IMR-90 (cell line): ENCODE measurements around the gene APC. TPM values are rescaled to one million over a fixed set of nuclear protein-coding genes. Genes with fewer than 3 reads are reported as not detected.

Experiments
- ATAC-seq: fragments of 200-7000 bp; cut with Tn5 transposase; 2 replicates; pipeline ENCODE4 v1.9.1; 2020; ENCODE audit warnings: low read depth, mild to moderate bottlenecking, moderate library complexity
- BruUV-seq: library from RNA; stranded (reverse); fragments of 400-500 nt; replicated peaks from 2 replicates; lab custom pipeline; 2021; lab: Mats Ljungman, UMichigan
- CTCF ChIA-PET: fragments of 300-600 bp; formaldehyde crosslinking; extraction: SDS; loops from one replicate; lab custom pipeline; 2021; ENCODE audit warnings: antibody characterized with exemption; lab: Yijun Ruan, JAX
- POLR2A ChIA-PET: fragments of 300-600 bp; sonication (Branson Sonifier 250); formaldehyde crosslinking; loops from one replicate; lab custom pipeline; 2022; ENCODE audit warnings: antibody characterized with exemption; ENCODE audit not compliant: unreplicated experiment; lab: Charles Lee
- DNase-seq: peaks from one replicate; pipeline ENCODE4 v3.0.0; 2013
- H2AFZ ChIP-seq: replicated peaks from 2 replicates; pipeline ENCODE3; 2013; ENCODE audit warnings: low read length, mild to moderate bottlenecking; ENCODE audit not compliant: poor library complexity
- H2AK5ac ChIP-seq: 2 replicates; pipeline ENCODE4 v1.6.1; 2013; ENCODE audit warnings: low read depth, low read length, inconsistent platforms
- H2AK9ac ChIP-seq: replicated peaks from 2 replicates; pipeline ENCODE3; 2013; ENCODE audit warnings: mild to moderate bottlenecking, low read depth, low read length, moderate library complexity; ENCODE audit not compliant: poor library complexity
- H2BK120ac ChIP-seq: 2 replicates; pipeline ENCODE4 v1.6.1; 2013; ENCODE audit warnings: low read depth, low read length, inconsistent platforms
- H2BK15ac ChIP-seq: 3 replicates; pipeline ENCODE4 v1.6.1; 2013; ENCODE audit warnings: low read depth, low read length, inconsistent platforms
- H2BK20ac ChIP-seq: 2 replicates; pipeline ENCODE4 v1.6.1; 2013; ENCODE audit warnings: low read depth, mild to moderate bottlenecking, inconsistent platforms, low read length, moderate library complexity
- H2BK5ac ChIP-seq: 2 replicates; pipeline ENCODE4 v1.6.1; 2013; ENCODE audit warnings: mild to moderate bottlenecking, low read depth, low read length, inconsistent platforms; ENCODE audit not compliant: poor library complexity, severe bottlenecking
- H3K14ac ChIP-seq: replicated peaks from 2 replicates; pipeline ENCODE4 v1.6.1; 2013; ENCODE audit warnings: low read depth, low read length, inconsistent platforms
- H3K18ac ChIP-seq: 2 replicates; pipeline ENCODE4 v1.6.1; 2013; ENCODE audit warnings: low read depth, low read length, control low read depth
- H3K23ac ChIP-seq: 2 replicates; pipeline ENCODE4 v1.6.1; 2013; ENCODE audit warnings: low read depth, low read length, inconsistent platforms
- H3K27ac ChIP-seq: 2 replicates; pipeline ENCODE4 v1.5.1; 2013; ENCODE audit warnings: mild to moderate bottlenecking, control low read depth, low read length; ENCODE audit not compliant: insufficient read depth
- H3K27me3 ChIP-seq: 2 replicates; pipeline ENCODE4 v1.6.1; 2013; ENCODE audit warnings: low read length; ENCODE audit not compliant: control insufficient read depth, insufficient read depth
- H3K36me3 ChIP-seq: 2 replicates; pipeline ENCODE4 v1.6.1; 2013; ENCODE audit warnings: low read length, mixed read lengths; ENCODE audit not compliant: control insufficient read depth, insufficient read depth
- H3K4ac ChIP-seq: 2 replicates; pipeline ENCODE4 v1.6.1; 2013; ENCODE audit warnings: low read depth, low read length, inconsistent platforms
- H3K4me1 ChIP-seq: 2 replicates; pipeline ENCODE4 v1.6.1; 2013; ENCODE audit warnings: low read length, mixed read lengths; ENCODE audit not compliant: control insufficient read depth, insufficient read depth
- H3K4me2 ChIP-seq: 2 replicates; pipeline ENCODE4 v1.6.1; 2013; ENCODE audit warnings: low read depth, mild to moderate bottlenecking, control low read depth, low read length, moderate library complexity
- H3K4me3 ChIP-seq: 2 replicates; pipeline ENCODE4 v1.5.1; 2013; ENCODE audit warnings: low read depth, mild to moderate bottlenecking, control low read depth, low read length, moderate library complexity; ENCODE audit not compliant: insufficient read depth
- H3K56ac ChIP-seq: 2 replicates; pipeline ENCODE4 v1.6.1; 2013; ENCODE audit warnings: low read length, inconsistent platforms; ENCODE audit not compliant: insufficient read depth; ENCODE audit errors: extremely low read depth
- H3K79me1 ChIP-seq, 2 experiments: 2 replicates each; pipeline ENCODE4 v1.6.1; 2013; ENCODE audit warnings: low read length in 2 of 2, inconsistent platforms in 1 of 2, low read depth in 1 of 2
- H3K9ac ChIP-seq: 2 replicates; pipeline ENCODE4 v1.6.1; 2013; ENCODE audit warnings: low read depth, low read length, control low read depth
- H3K9me1 ChIP-seq: 2 replicates; pipeline ENCODE4 v1.6.1; 2013; ENCODE audit warnings: low read length, inconsistent platforms; ENCODE audit not compliant: insufficient read depth
- H3K9me3 ChIP-seq: 2 replicates; pipeline ENCODE4 v1.6.1; 2013; ENCODE audit warnings: low read length; ENCODE audit not compliant: control insufficient read depth, insufficient read depth
- H4K20me1 ChIP-seq: 2 replicates; pipeline ENCODE4 v1.6.1; 2013; ENCODE audit warnings: low read length, inconsistent platforms; ENCODE audit not compliant: insufficient read depth
- H4K5ac ChIP-seq: 2 replicates; pipeline ENCODE4 v1.6.1; 2013; ENCODE audit warnings: mild to moderate bottlenecking, low read depth, low read length, control low read depth
- H4K8ac ChIP-seq, 2 experiments: 2 replicates each; pipeline ENCODE4 v1.6.1; 2013; ENCODE audit warnings: low read depth in 2 of 2, low read length in 2 of 2, control low read depth in 1 of 2, inconsistent platforms in 1 of 2
- H4K91ac ChIP-seq: 2 replicates; pipeline ENCODE4 v1.6.1; 2013; ENCODE audit warnings: low read depth, low read length, inconsistent platforms; ENCODE audit not compliant: insufficient read depth
- BHLHE40 ChIP-seq: fragments of 150-350 bp; IDR thresholded peaks from 2 replicates; pipeline ENCODE4 v1.6.1; 2016; ENCODE audit warnings: mild to moderate bottlenecking, low read depth, low read length
- CEBPB ChIP-seq: IDR thresholded peaks from 2 replicates; pipeline ENCODE4 v1.6.1; 2012; ENCODE audit warnings: low read depth, low read length, improper control_type of control experiment
- FOS ChIP-seq: fragments of 150-350 bp; IDR thresholded peaks from 2 replicates; pipeline ENCODE4 v1.6.1; 2016; ENCODE audit warnings: low read depth, low read length
- MAFK ChIP-seq: IDR thresholded peaks from 2 replicates; pipeline ENCODE4 v1.6.1; 2012; ENCODE audit warnings: low read depth, low read length, improper control_type of control experiment
- MAZ ChIP-seq: IDR thresholded peaks from 2 replicates; pipeline ENCODE4 v1.6.1; 2012; ENCODE audit warnings: low read depth, mild to moderate bottlenecking, low read length, improper control_type of control experiment, moderate library complexity, borderline replicate concordance
- POLR2A ChIP-seq: IDR thresholded peaks from 2 replicates; pipeline ENCODE4 v1.6.1; 2012; ENCODE audit warnings: mild to moderate bottlenecking, low read depth, low read length
- RCOR1 ChIP-seq: IDR thresholded peaks from 2 replicates; pipeline ENCODE4 v1.6.1; 2012; ENCODE audit warnings: mild to moderate bottlenecking, low read length, improper control_type of control experiment; ENCODE audit not compliant: insufficient replicate concordance
- SMC3 ChIP-seq: fragments of 150-350 bp; IDR thresholded peaks from 2 replicates; pipeline ENCODE4 v1.6.1; 2016; ENCODE audit warnings: low read depth, mild to moderate bottlenecking, antibody characterized with exemption, low read length, moderate library complexity
- WGBS, 2 experiments: methylation state at CpG; one replicate each; pipeline versions ENCODE4 v1.1.5 to v1.1.7; 2013; ENCODE audit warnings: missing lambda C conversion rate in 2 of 2; ENCODE audit not compliant: insufficient read length in 1 of 2; ENCODE audit errors: extremely low coverage in 2 of 2; 5-methylcytosine and 5-hydroxymethylcytosine counted together
- dilution Hi-C: fragments of 300-500 bp; cut with HindIII; formaldehyde crosslinking; loops from one replicate; pipeline ENCODE4 v1.14.3; 2018; ENCODE audit warnings: low sequenced_read_pairs; ENCODE audit not compliant: unreplicated experiment
- in situ Hi-C: fragments of 300-500 bp; cut with MboI; formaldehyde crosslinking; loops from 3 replicates; pipeline ENCODE4 v1.14.3; 2019; ENCODE audit warnings: low sequenced_read_pairs, inconsistent platforms, mixed read lengths
- intact Hi-C: fragments of 100-400 bp; cut with micrococcal nuclease; formaldehyde crosslinking; loops from 2 replicates; pipeline ENCODE4 v1.10.0; 2022
- polyA plus RNA-seq, 3 experiments: library from polyadenylated mRNA; depleted of rRNA; stranded (reverse); fragments of >200 nt; gene quantifications; 2 replicates each; pipeline ENCODE4 v1.2.3, GENCODE V29; 2012; ENCODE audit warnings: low replicate concordance in 1 of 3
- total RNA-seq: library from RNA; depleted of rRNA; stranded (reverse); fragments of >200 nt; gene quantifications from 2 replicates; pipeline ENCODE4 v1.2.3, GENCODE V29; 2012
- TF ChIP-seq, protein P1 (sequence below): fragments of 150-350 bp; IDR thresholded peaks from 2 replicates; pipeline ENCODE4 v1.6.1; 2017; ENCODE audit warnings: mild to moderate bottlenecking, antibody characterized with exemption, low read length, low read depth
- TF ChIP-seq, protein P2 (sequence below): conservative IDR thresholded peaks from 2 replicates; pipeline ENCODE4 v1.5.1; 2012; ENCODE audit warnings: mild to moderate bottlenecking, low read depth, low read length, improper control_type of control experiment

Gene APC
- total and polyA plus RNA-seq, 2 of the 4 experiments (the other 2 are of a cell fraction): 7.3 to 58.4 TPM

DNA sequence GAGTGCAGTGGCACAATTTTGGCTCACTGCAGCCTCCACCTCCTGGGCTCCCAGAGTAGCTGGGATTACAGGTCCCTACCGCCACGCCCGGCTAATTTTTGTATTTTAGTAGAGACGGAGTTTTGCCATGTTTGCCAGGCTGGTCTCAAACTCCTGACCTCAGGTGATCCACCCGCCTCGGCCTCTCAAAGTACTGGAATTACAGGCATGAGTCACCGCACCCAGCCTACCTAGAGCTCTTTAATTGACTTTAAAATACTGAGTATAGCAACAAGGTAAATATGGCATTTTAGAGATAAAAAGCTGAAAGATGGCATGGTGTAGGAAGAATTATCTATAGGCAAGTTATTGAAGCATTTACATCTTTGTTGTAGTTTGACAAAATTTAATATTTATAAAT is 21.0 kb downstream of the APC start:
- H3K27me3 ChIP-seq: no peaks in the 10 kb centered on the region
- no peaks in the 10 kb centered on the region for H4K20me1 ChIP-seq
- dilution Hi-C loops: no loop called here
- H3K9ac ChIP-seq: no peak overlapping the region
- H3K4me1 ChIP-seq: no peaks in the 10 kb centered on the region
- H3K56ac ChIP-seq: no peak overlapping the region
- no peak overlapping the region for H3K4me2 ChIP-seq
- no peak overlapping the region for H2BK15ac ChIP-seq
- H2BK5ac ChIP-seq: no peak overlapping the region
- no peak overlapping the region for H3K14ac ChIP-seq
- no peak overlapping the region for H4K5ac ChIP-seq
- no peak overlapping the region for H3K18ac ChIP-seq
- intact Hi-C loops: loop anchor here (5.0 kb wide), 1 partner anchor 546 kb away; no protein-coding TSS in a partner anchor
- H3K27ac ChIP-seq: no peak overlapping the region
- in situ Hi-C loops: loop anchor here (5.0 kb wide), 1 partner anchor 206 kb away; no protein-coding TSS in a partner anchor
- H2AK5ac ChIP-seq: no peak overlapping the region
- no TSS peak for BruUV-seq
- POLR2A ChIA-PET: no interaction called here
- CTCF ChIA-PET: interaction anchor here (0.9 to 1.7 kb wide), 2 partner anchors 23 to 208 kb away, joined by 4 to 7 read pairs; no protein-coding TSS in a partner anchor
- H2BK120ac ChIP-seq: no peak overlapping the region
- ATAC-seq (no peak), DNase-seq (no peak)
- H2AK9ac ChIP-seq: no peak overlapping the region
- H3K36me3 ChIP-seq: peaks cover 4% of the 10 kb centered on the region; the same call in 1 of the 2 replicates
- no peak overlapping the region for H2AFZ ChIP-seq
- no peak overlapping the region for H4K91ac ChIP-seq
- TF ChIP-seq RCOR1: no peak
- no peak for TF ChIP-seq MAZ
- TF ChIP-seq BHLHE40: no peak
- no peak for TF ChIP-seq CEBPB
- no peak for TF ChIP-seq SMC3
- TF ChIP-seq FOS: no peak
- TF ChIP-seq, protein P1, sequence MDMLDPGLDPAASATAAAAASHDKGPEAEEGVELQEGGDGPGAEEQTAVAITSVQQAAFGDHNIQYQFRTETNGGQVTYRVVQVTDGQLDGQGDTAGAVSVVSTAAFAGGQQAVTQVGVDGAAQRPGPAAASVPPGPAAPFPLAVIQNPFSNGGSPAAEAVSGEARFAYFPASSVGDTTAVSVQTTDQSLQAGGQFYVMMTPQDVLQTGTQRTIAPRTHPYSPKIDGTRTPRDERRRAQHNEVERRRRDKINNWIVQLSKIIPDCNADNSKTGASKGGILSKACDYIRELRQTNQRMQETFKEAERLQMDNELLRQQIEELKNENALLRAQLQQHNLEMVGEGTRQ: no peak
- TF ChIP-seq, protein P2, sequence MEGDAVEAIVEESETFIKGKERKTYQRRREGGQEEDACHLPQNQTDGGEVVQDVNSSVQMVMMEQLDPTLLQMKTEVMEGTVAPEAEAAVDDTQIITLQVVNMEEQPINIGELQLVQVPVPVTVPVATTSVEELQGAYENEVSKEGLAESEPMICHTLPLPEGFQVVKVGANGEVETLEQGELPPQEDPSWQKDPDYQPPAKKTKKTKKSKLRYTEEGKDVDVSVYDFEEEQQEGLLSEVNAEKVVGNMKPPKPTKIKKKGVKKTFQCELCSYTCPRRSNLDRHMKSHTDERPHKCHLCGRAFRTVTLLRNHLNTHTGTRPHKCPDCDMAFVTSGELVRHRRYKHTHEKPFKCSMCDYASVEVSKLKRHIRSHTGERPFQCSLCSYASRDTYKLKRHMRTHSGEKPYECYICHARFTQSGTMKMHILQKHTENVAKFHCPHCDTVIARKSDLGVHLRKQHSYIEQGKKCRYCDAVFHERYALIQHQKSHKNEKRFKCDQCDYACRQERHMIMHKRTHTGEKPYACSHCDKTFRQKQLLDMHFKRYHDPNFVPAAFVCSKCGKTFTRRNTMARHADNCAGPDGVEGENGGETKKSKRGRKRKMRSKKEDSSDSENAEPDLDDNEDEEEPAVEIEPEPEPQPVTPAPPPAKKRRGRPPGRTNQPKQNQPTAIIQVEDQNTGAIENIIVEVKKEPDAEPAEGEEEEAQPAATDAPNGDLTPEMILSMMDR: no peak
- TF ChIP-seq POLR2A: no peak
- TF ChIP-seq MAFK: no peak
- H3K4ac ChIP-seq: no peak overlapping the region
- no peaks in the 10 kb centered on the region for H3K9me3 ChIP-seq
- no peak overlapping the region for H3K23ac ChIP-seq
- no peaks in the 10 kb centered on the region for H3K9me1 ChIP-seq
- peaks cover 3 to 6% of the 10 kb centered on the region in 2 experiments; a peak in 3 of 4 replicates for H3K79me1 ChIP-seq
- no CpG with 5 or more reads among the region's 7 CpGs for WGBS, 2 experiments
- no peak overlapping the region for H3K4me3 ChIP-seq
- no peak overlapping the region for H2BK20ac ChIP-seq
- no peak overlapping the region for H4K8ac ChIP-seq
